ENCODE measurements around the gene PTP4A2. TPM values are rescaled to one million over a fixed set of nuclear protein-coding genes. Genes with fewer than 3 reads are reported as not detected.
A peak's percentile ranks its signal among the peaks of the same experiment; 100 is the strongest.

PTP4A2 gene
- total and polyA plus RNA-seq, 2 of the 13 experiments (the other 11 are each of a cell fraction or from before 2014, with no cell fraction given), result 173 to 225 TPM

DNA sequence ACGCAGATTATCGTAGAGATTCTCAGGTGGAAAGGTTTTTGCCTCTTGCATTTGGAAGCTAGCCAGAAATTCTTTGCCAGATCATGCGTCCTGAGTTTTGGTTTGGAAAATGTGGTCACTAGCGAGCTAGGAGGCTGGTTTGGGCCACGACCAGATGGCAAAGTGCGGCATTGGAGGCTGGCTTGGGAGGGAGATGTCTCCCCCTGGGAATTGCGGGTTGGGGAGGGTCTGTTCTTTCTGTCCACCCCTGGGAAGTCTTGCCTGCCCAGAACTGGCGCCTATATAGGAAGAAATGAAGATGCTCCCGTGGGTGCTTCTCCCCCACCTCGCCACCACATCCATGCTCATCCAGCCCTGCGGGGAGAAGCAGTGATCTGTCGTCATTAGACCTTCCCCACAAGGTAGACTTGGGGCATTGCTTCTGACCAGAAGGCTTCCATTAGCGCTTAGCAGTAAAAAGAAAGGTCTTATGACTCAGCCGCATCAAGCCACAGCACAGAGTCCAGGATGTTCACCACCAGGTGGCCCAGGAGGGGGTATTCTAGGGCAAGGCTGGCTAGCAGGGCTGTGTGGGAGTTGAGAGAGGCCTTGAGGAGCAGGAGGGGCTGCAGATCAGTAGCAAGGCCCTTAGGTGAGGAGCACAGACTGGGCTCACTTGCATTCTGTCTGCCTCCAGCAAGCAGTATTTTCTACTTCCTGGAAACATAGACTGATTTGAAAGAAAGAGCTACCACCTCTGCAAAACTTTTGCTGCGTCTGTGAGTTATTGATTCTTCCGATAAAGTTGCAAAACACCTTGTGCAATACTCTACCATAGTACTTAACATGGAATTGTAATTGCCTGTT, 1.5 kb upstream of the PTP4A2 start (continued):
- TF ChIP-seq EED (CRISPR knock-in tag; IDR thresholded peaks at IDR 0.05) (no peak), RCOR2 (CRISPR knock-in tag; IDR thresholded peaks at IDR 0.05) (0 out of 2 replicates have a peak, but pooled peaks have one; percentile 44), HOXA9 (CRISPR knock-in tag; IDR thresholded peaks at IDR 0.05; ENCODE audit: borderline replicate concordance) (no peak), ZNF441 (CRISPR knock-in tag; IDR thresholded peaks at IDR 0.05; ENCODE audit: borderline replicate concordance) (no peak), FOXP4 (CRISPR knock-in tag; IDR thresholded peaks at IDR 0.05) (peak; percentile 31; the same call in 1 of the 2 replicates), CBX5 (CRISPR knock-in tag; IDR thresholded peaks at IDR 0.05; ENCODE audit: borderline replicate concordance) (0 out of 2 replicates have a peak, but pooled peaks have one; percentile 73), ARNTL (CRISPR knock-in tag; IDR thresholded peaks at IDR 0.05) (0 out of 2 replicates have a peak, but pooled peaks have one; percentile 49), ZC3H4 (CRISPR knock-in tag; IDR thresholded peaks at IDR 0.05; ENCODE audit: borderline replicate concordance) (no peak), SALL2 (CRISPR knock-in tag; IDR thresholded peaks at IDR 0.05) (no peak), GATAD2A (CRISPR knock-in tag; IDR thresholded peaks at IDR 0.05) (peak; percentile 87), GTF3A (CRISPR knock-in tag; conservative IDR thresholded peaks at IDR 0.05) (no peak), SP5 (CRISPR knock-in tag; IDR thresholded peaks at IDR 0.05; ENCODE audit: borderline replicate concordance, low read depth) (no peak), PRDM10 (CRISPR knock-in tag; IDR thresholded peaks at IDR 0.05; ENCODE audit: low read depth) (peak; percentile 93)
- TF ChIP-seq, protein P1, sequence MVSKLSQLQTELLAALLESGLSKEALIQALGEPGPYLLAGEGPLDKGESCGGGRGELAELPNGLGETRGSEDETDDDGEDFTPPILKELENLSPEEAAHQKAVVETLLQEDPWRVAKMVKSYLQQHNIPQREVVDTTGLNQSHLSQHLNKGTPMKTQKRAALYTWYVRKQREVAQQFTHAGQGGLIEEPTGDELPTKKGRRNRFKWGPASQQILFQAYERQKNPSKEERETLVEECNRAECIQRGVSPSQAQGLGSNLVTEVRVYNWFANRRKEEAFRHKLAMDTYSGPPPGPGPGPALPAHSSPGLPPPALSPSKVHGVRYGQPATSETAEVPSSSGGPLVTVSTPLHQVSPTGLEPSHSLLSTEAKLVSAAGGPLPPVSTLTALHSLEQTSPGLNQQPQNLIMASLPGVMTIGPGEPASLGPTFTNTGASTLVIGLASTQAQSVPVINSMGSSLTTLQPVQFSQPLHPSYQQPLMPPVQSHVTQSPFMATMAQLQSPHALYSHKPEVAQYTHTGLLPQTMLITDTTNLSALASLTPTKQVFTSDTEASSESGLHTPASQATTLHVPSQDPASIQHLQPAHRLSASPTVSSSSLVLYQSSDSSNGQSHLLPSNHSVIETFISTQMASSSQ (IDR thresholded peaks at IDR 0.05; ENCODE audit: low read depth), result no peak
- TF ChIP-seq, protein P1 (CRISPR knock-in tag; IDR thresholded peaks at IDR 0.05; ENCODE audit: borderline replicate concordance), result no peak

Measured in HepG2 (cell line).